Panc1 (cell line): ENCODE results near the gene SLC38A5.

Experiments
- CTCF ChIP-seq: fragments of 450-650 bp; IDR thresholded peaks from 2 replicates; pipeline ENCODE4 v1.5.1; 2017; ENCODE audit warnings: mild to moderate bottlenecking
- POLR2AphosphoS5 ChIP-seq: IDR thresholded peaks from 2 replicates; pipeline ENCODE4 v1.6.1; 2012; ENCODE audit warnings: mild to moderate bottlenecking, low read depth, low read length, moderate library complexity
- SIN3A ChIP-seq: IDR thresholded peaks from 2 replicates; pipeline ENCODE4 v1.6.1; 2012; ENCODE audit warnings: low read depth, mild to moderate bottlenecking, low read length, moderate library complexity, borderline replicate concordance; ENCODE audit not compliant: insufficient read depth

GRCh38 chrX:48514126-48514806, 44.2 kb upstream of the SLC38A5 start:
- no peak for TF ChIP-seq CTCF
- TF ChIP-seq SIN3A: no peak
- TF ChIP-seq POLR2AphosphoS5: no peak
